HepG2 (cell line): ENCODE measurements around the gene IRF5. TPM values are rescaled to one million over a fixed set of nuclear protein-coding genes. Genes with fewer than 3 reads are reported as not detected.

ENCODE experiments used
- ATAC-seq: fragments of 200-7000 bp; cut with Tn5 transposase; 3 replicates; pipeline ENCODE4 v1.9.1; 2020; ENCODE audit warnings: mild to moderate bottlenecking, moderate library complexity
- BruUV-seq: library from RNA; stranded (reverse); fragments of 400-500 nt; replicated peaks from 2 replicates; lab custom pipeline; 2021; lab: Mats Ljungman, UMichigan
- CTCF ChIA-PET: fragments of 300-600 bp; formaldehyde crosslinking; extraction: SDS; loops from one replicate; lab custom pipeline; 2021; ENCODE audit warnings: low total read pairs, inconsistent platforms, low intra/inter-chr PET ratio; lab: Yijun Ruan, JAX
- POLR2A ChIA-PET: fragments of 350-600 bp; sonication (Branson Sonifier 250); formaldehyde crosslinking; loops from one replicate; lab custom pipeline; 2020; ENCODE audit warnings: antibody characterized with exemption, inconsistent platforms; lab: Yijun Ruan, JAX
- DNase-seq: peaks from one replicate; pipeline ENCODE4 v3.0.0-alpha.2; 2015; ENCODE audit warnings: low spot score
- FAIRE-seq: peaks from 3 replicates; lab custom pipeline; 2011; peaks lifted over from hg19 to GRCh38; lab: Jason Lieb, UNC
- H2AFZ ChIP-seq: one replicate; pipeline ENCODE4 v1.6.1; 2011; ENCODE audit warnings: low read length, inconsistent platforms
- H3K27ac ChIP-seq: fragments of 300-600 bp; 3 replicates; pipeline ENCODE4 v1.8.0; 2011; ENCODE audit warnings: mixed run types, mild to moderate bottlenecking, mixed read lengths, low read length, inconsistent platforms; ENCODE audit not compliant: insufficient read depth; ENCODE audit errors: extremely low read length
- H3K27me3 ChIP-seq, 2 experiments: fragments of 200-600 bp in 1 of 2; 2 replicates in 1 of 2; 3 replicates in 1 of 2; pipeline versions ENCODE4 v1.6.0 to v1.8.0; 2011; ENCODE audit warnings: low read length in 2 of 2, mild to moderate bottlenecking in 2 of 2, moderate library complexity in 2 of 2, inconsistent platforms in 1 of 2; ENCODE audit not compliant: insufficient read depth in 2 of 2, control insufficient read depth in 1 of 2
- H3K36me3 ChIP-seq, 2 experiments: fragments of 200-600 bp in 1 of 2; replicated peaks in 1 of 2; 2 replicates in 1 of 2; 3 replicates in 1 of 2; pipeline versions ENCODE4 v1.5.1 to v1.8.0; 2011; ENCODE audit warnings: low read length in 2 of 2, inconsistent platforms in 1 of 2; ENCODE audit not compliant: insufficient read depth in 2 of 2, control insufficient read depth in 1 of 2
- H3K4me1 ChIP-seq: 2 replicates; pipeline ENCODE4 v1.5.1; 2012; ENCODE audit warnings: low read length, inconsistent platforms; ENCODE audit not compliant: insufficient read depth
- H3K4me2 ChIP-seq: 2 replicates; pipeline ENCODE4 v1.6.0; 2011; ENCODE audit warnings: low read depth, low read length, inconsistent platforms
- H3K4me3 ChIP-seq, 3 experiments: fragments of 200-600 bp in 1 of 3; sonication (generic), shearing (Covaris generic) in 1 of 3; replicated peaks in 1 of 3; 2 replicates each; pipeline ENCODE4 v1.5.1; 2011 to 2016; ENCODE audit warnings: low read length in 3 of 3, inconsistent platforms in 2 of 3, low read depth in 2 of 3, mild to moderate bottlenecking in 2 of 3, control low read depth in 1 of 3, mixed read lengths in 1 of 3; ENCODE audit not compliant: insufficient read depth in 1 of 3
- H3K79me2 ChIP-seq: one replicate; pipeline ENCODE4 v1.6.1; 2011; ENCODE audit warnings: low read length, inconsistent platforms; ENCODE audit not compliant: insufficient read depth
- H3K9ac ChIP-seq: 2 replicates; pipeline ENCODE4 v1.6.0; 2011; ENCODE audit warnings: mild to moderate bottlenecking, low read depth, low read length, inconsistent platforms; ENCODE audit not compliant: insufficient read depth
- H3K9me3 ChIP-seq: 2 replicates; pipeline ENCODE4 v1.5.1; 2012; ENCODE audit warnings: mild to moderate bottlenecking, low read length
- H4K20me1 ChIP-seq: 2 replicates; pipeline ENCODE4 v1.6.0; 2011; ENCODE audit warnings: inconsistent platforms, mild to moderate bottlenecking, low read length, moderate library complexity; ENCODE audit not compliant: insufficient read depth
- AGO2 ChIP-seq: fragments of 200-400 bp; formaldehyde crosslinking; optimal IDR thresholded peaks from 2 replicates; pipeline ENCODE3; 2017; ENCODE audit warnings: mild to moderate bottlenecking, low read depth, low read length, moderate library complexity
- ARNT ChIP-seq: fragments of 450-650 bp; IDR thresholded peaks from 2 replicates; pipeline ENCODE4 v1.6.1; 2017
- CEBPB ChIP-seq: IDR thresholded peaks from 2 replicates; pipeline ENCODE4 v1.6.1; 2011; ENCODE audit warnings: low read depth, low read length, improper control_type of control experiment, borderline replicate concordance
- ETV5 ChIP-seq: IDR thresholded peaks from 2 replicates; pipeline ENCODE4 v1.6.1; 2018; ENCODE audit warnings: missing biosample characterization, missing genetic modification reagents, inconsistent platforms, borderline replicate concordance
- EZH2 ChIP-seq: conservative IDR thresholded peaks from 2 replicates; pipeline ENCODE4 v1.6.1; 2012; ENCODE audit warnings: mild to moderate bottlenecking, low read depth, low read length, moderate library complexity
- MEF2D ChIP-seq: sonication (generic); formaldehyde crosslinking; IDR thresholded peaks from 2 replicates; pipeline ENCODE4 v1.5.1; 2020; ENCODE audit warnings: mild to moderate bottlenecking, missing genetic modification reagents
- ZFP36L2 ChIP-seq: sonication (generic); formaldehyde crosslinking; IDR thresholded peaks from 2 replicates; pipeline ENCODE4 v1.4.0; 2020; ENCODE audit warnings: missing genetic modification reagents
- ZNF260 ChIP-seq: sonication (generic); formaldehyde crosslinking; IDR thresholded peaks from 2 replicates; pipeline ENCODE4 v1.4.0; 2020; ENCODE audit warnings: missing genetic modification reagents, low read depth, mild to moderate bottlenecking, borderline replicate concordance
- ZNF33B ChIP-seq: sonication (generic); formaldehyde crosslinking; IDR thresholded peaks from 2 replicates; pipeline ENCODE4 v1.5.1; 2020; ENCODE audit warnings: mild to moderate bottlenecking, missing genetic modification reagents
- ZNF569 ChIP-seq: sonication (generic); formaldehyde crosslinking; IDR thresholded peaks from 2 replicates; pipeline ENCODE4 v1.5.0; 2020; ENCODE audit warnings: mild to moderate bottlenecking, missing genetic modification reagents, moderate library complexity, borderline replicate concordance
- ZNF570 ChIP-seq: sonication (generic); formaldehyde crosslinking; IDR thresholded peaks from 2 replicates; pipeline ENCODE4 v1.4.0; 2020; ENCODE audit warnings: mild to moderate bottlenecking, missing genetic modification reagents, borderline replicate concordance
- ZNF652 ChIP-seq: IDR thresholded peaks from 2 replicates; pipeline ENCODE4 v1.6.1; 2016; ENCODE audit warnings: low read depth, borderline replicate concordance
- ZNF83 ChIP-seq: sonication (generic); formaldehyde crosslinking; IDR thresholded peaks from 2 replicates; pipeline ENCODE4 v1.4.0; 2020; ENCODE audit warnings: missing genetic modification reagents, mild to moderate bottlenecking, borderline replicate concordance
- WGBS: methylation state at CpG from one replicate; pipeline ENCODE4 v1.1.6; 2017; ENCODE audit warnings: low lambda C conversion rate; 5-methylcytosine and 5-hydroxymethylcytosine counted together
- in situ Hi-C: cut with HindIII; loops from 2 replicates; pipeline ENCODE4 v1.10.0; 2017; ENCODE audit warnings: low pct_unique_long_range_greater_than_20kb; ENCODE audit not compliant: extremely low pct_ligation_motif_present
- intact Hi-C: fragments of 100-400 bp; cut with micrococcal nuclease; formaldehyde crosslinking; loops from one replicate; pipeline ENCODE4 v1.10.0; 2022; ENCODE audit not compliant: unreplicated experiment
- polyA plus RNA-seq, 8 experiments: library from polyadenylated mRNA; depleted of rRNA in 3 of 8; stranded (reverse) in 7 of 8; unstranded in 1 of 8; fragments of >200 nt; fragmentation: Illumina TruSeq in 4 of 8; extraction: Trizol in 4 of 8; gene quantifications; 2 replicates each; pipeline versions ENCODE4 v1.2.1 to v1.2.3, GENCODE V29; 2011 to 2016; ENCODE audit warnings: low read depth in 4 of 8, missing spikeins in 1 of 8, mixed read lengths in 1 of 8; ENCODE audit not compliant: insufficient read depth in 1 of 8
- total RNA-seq, 5 experiments: library from RNA; depleted of rRNA; stranded (reverse); fragments of >200 nt; fragmentation: Illumina TruSeq; extraction: Trizol; gene quantifications; 2 replicates each; pipeline ENCODE4 v1.2.3, GENCODE V29; 2016; ENCODE audit warnings: low read depth in 1 of 5
- TF ChIP-seq, protein P1 (sequence below): sonication (generic); formaldehyde crosslinking; IDR thresholded peaks from 2 replicates; pipeline ENCODE4 v1.4.0; 2020; ENCODE audit warnings: low read depth, mild to moderate bottlenecking, missing genetic modification reagents
- TF ChIP-seq, protein P2 (sequence below), 2 experiments: sonication (generic) in 1 of 2; formaldehyde crosslinking in 1 of 2; IDR thresholded peaks; 2 replicates each; pipeline versions ENCODE4 v1.4.0 to v1.6.1; 2018 to 2020; ENCODE audit warnings: missing genetic modification reagents in 2 of 2, borderline replicate concordance in 1 of 2, low read depth in 1 of 2, mild to moderate bottlenecking in 1 of 2, missing biosample characterization in 1 of 2
- TF ChIP-seq, protein P3 (sequence below): sonication (generic); formaldehyde crosslinking; IDR thresholded peaks from 2 replicates; pipeline ENCODE4 v1.5.0; 2020; ENCODE audit warnings: mild to moderate bottlenecking, missing genetic modification reagents, borderline replicate concordance
- TF ChIP-seq, protein P4 (sequence below): IDR thresholded peaks from 2 replicates; pipeline ENCODE4 v1.6.1; 2016; ENCODE audit warnings: mild to moderate bottlenecking, missing biosample characterization, missing genetic modification reagents

IRF5 gene
- total and polyA plus RNA-seq, 2 of the 13 experiments (the other 11 are each of a cell fraction or from before 2014, with no cell fraction given): 2.0 to 2.9 TPM

DNA sequence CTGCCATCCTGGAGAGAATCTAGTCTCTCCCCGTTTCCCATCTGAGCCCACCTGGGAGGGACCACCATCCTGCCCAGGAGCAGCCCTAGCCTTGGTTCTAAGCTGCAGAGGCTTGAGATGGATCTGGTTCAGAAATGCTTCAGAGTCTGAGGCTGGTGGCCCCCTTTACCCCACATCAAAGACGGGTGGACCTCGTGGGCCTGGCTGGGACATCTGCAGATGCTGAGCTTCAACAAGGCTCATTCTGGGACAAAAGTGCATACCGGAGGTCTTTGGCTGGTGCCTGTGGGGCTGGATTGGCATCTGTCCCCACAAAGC lies 4.9 kb upstream of the IRF5 start:
- in situ Hi-C loops: no loop called here
- H3K36me3 ChIP-seq: no peaks in the 10 kb centered on the region
- CTCF ChIA-PET: no interaction called here
- no peak overlapping the region for H3K4me3 ChIP-seq
- POLR2A ChIA-PET: no interaction called here
- no peaks in the 10 kb centered on the region for H3K79me2 ChIP-seq
- FAIRE-seq (no peak), DNase-seq (no peak), ATAC-seq (no peak)
- H3K4me2 ChIP-seq: no peak overlapping the region
- H3K27ac ChIP-seq: no peak overlapping the region
- H3K9me3 ChIP-seq: no peaks in the 10 kb centered on the region
- no CpG with 5 or more reads among the region's 4 CpGs for WGBS
- no peaks in the 10 kb centered on the region for H4K20me1 ChIP-seq
- TF ChIP-seq ARNT (no peak), ZFP36L2 (CRISPR knock-in tag) (no peak), ETV5 (CRISPR knock-in tag) (no peak), ZNF652 (CRISPR knock-in tag) (no peak), ZNF260 (CRISPR knock-in tag) (no peak), ZNF570 (no peak), AGO2 (no peak), ZNF33B (CRISPR knock-in tag) (no peak), ZNF569 (CRISPR knock-in tag) (no peak), EZH2 (no peak), ZNF83 (CRISPR knock-in tag) (no peak), MEF2D (CRISPR knock-in tag) (no peak), CEBPB (no peak)
- TF ChIP-seq, protein P1, sequence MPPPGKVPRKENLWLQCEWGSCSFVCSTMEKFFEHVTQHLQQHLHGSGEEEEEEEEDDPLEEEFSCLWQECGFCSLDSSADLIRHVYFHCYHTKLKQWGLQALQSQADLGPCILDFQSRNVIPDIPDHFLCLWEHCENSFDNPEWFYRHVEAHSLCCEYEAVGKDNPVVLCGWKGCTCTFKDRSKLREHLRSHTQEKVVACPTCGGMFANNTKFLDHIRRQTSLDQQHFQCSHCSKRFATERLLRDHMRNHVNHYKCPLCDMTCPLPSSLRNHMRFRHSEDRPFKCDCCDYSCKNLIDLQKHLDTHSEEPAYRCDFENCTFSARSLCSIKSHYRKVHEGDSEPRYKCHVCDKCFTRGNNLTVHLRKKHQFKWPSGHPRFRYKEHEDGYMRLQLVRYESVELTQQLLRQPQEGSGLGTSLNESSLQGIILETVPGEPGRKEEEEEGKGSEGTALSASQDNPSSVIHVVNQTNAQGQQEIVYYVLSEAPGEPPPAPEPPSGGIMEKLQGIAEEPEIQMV (CRISPR knock-in tag): no peak
- TF ChIP-seq, protein P2, sequence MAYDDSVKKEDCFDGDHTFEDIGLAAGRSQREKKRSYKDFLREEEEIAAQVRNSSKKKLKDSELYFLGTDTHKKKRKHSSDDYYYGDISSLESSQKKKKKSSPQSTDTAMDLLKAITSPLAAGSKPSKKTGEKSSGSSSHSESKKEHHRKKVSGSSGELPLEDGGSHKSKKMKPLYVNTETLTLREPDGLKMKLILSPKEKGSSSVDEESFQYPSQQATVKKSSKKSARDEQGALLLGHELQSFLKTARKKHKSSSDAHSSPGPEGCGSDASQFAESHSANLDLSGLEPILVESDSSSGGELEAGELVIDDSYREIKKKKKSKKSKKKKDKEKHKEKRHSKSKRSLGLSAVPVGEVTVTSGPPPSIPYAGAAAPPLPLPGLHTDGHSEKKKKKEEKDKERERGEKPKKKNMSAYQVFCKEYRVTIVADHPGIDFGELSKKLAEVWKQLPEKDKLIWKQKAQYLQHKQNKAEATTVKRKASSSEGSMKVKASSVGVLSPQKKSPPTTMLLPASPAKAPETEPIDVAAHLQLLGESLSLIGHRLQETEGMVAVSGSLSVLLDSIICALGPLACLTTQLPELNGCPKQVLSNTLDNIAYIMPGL (CRISPR knock-in tag; IDR thresholded peaks at IDR 0.05; ENCODE audit: borderline replicate concordance in 1 of 2, low read depth in 1 of 2): no peak
- TF ChIP-seq, protein P3, sequence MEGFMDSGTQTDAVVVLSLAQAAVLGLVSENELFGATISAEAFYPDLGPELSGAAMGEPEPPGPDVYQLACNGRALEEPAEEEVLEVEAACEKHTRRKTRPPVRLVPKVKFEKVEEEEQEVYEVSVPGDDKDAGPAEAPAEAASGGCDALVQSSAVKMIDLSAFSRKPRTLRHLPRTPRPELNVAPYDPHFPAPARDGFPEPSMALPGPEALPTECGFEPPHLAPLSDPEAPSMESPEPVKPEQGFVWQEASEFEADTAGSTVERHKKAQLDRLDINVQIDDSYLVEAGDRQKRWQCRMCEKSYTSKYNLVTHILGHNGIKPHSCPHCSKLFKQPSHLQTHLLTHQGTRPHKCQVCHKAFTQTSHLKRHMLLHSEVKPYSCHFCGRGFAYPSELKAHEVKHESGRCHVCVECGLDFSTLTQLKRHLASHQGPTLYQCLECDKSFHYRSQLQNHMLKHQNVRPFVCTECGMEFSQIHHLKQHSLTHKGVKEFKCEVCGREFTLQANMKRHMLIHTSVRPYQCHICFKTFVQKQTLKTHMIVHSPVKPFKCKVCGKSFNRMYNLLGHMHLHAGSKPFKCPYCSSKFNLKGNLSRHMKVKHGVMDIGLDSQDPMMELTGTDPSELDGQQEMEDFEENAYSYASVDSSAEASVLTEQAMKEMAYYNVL: no peak
- TF ChIP-seq, protein P4, sequence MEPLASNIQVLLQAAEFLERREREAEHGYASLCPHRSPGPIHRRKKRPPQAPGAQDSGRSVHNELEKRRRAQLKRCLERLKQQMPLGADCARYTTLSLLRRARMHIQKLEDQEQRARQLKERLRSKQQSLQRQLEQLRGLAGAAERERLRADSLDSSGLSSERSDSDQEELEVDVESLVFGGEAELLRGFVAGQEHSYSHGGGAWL (CRISPR knock-in tag): no peak
- intact Hi-C loops: no loop called here
- no peak overlapping the region for H2AFZ ChIP-seq
- no TSS peak for BruUV-seq
- no peak overlapping the region for H3K9ac ChIP-seq
- peaks cover 9 to 55% of the 10 kb centered on the region in 2 experiments for H3K27me3 ChIP-seq
- peaks cover 48% of the 10 kb centered on the region for H3K4me1 ChIP-seq
